GM18951 (cell line): ENCODE data around the gene KREMEN2.
"Not testable (repeated sequence)": the region's sequence is repeated elsewhere in the genome, so short reads cannot be mapped to it uniquely, and the experiment has no call there.

Source experiments
- POLR2A ChIP-seq: IDR thresholded peaks from 4 replicates; pipeline ENCODE4 v1.6.1; 2011; ENCODE audit warnings: mild to moderate bottlenecking; ENCODE audit not compliant: insufficient read length, insufficient read depth; ENCODE audit errors: extremely low read depth
- in situ Hi-C: fragments of 300-500 bp; cut with MboI; formaldehyde crosslinking; loops from one replicate; pipeline ENCODE4 v1.12.0; 2022; ENCODE audit warnings: low sequenced_read_pairs, mixed read lengths, inconsistent platforms; ENCODE audit not compliant: unreplicated experiment

The KREMEN2 gene, protein sequence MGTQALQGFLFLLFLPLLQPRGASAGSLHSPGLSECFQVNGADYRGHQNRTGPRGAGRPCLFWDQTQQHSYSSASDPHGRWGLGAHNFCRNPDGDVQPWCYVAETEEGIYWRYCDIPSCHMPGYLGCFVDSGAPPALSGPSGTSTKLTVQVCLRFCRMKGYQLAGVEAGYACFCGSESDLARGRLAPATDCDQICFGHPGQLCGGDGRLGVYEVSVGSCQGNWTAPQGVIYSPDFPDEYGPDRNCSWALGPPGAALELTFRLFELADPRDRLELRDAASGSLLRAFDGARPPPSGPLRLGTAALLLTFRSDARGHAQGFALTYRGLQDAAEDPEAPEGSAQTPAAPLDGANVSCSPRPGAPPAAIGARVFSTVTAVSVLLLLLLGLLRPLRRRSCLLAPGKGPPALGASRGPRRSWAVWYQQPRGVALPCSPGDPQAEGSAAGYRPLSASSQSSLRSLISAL

GRCh38 chr16:2963723-2964474 is at the start of gene KREMEN2:
Gene KREMEN2 (plus strand): TSS chr16:2964275. CDS start chr16:2964521, 246 bp downstream.
- TF ChIP-seq POLR2A = peak; percentile 34
- in situ Hi-C loops = no loop called here

DNA sequence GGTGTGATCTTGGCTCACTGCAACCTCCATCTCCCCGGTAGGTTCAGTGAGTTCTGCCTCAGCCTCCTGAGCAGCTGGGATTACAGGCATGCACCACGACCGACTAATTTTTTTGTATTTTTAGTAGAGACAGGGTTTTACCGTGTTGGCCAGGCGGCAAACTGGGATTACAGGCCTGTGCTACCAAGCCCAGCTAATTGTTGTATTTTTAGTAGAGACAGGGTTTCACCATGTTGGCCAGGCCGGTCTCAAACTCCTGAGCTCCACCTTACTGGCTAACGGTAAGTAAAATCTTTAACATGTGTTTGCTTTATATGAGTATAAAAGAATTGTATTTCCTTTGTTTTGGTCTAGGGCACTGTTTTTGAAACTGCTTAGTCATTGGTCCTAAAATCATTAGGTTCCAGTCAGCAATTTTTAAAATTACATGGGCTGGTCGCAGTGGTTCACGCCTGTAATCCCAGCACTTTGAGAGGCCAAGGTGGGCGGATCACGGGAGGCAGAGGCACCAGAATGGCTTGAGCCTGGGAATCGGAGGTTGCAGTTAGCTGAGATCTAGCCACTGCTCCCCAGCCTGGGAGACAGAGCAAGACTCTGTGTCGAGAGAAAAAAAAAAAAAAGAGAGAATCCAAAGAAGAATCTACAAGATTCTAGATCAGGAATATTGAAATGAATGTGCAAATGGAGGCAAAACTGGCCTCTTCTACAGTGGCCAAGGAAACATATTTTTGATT is 48.7 kb upstream of the KREMEN2 start:
- in situ Hi-C loops = loop anchor here (5.0 kb wide), 1 partner anchor 43 kb away; no protein-coding TSS in a partner anchor
- TF ChIP-seq POLR2A = no peak

DNA sequence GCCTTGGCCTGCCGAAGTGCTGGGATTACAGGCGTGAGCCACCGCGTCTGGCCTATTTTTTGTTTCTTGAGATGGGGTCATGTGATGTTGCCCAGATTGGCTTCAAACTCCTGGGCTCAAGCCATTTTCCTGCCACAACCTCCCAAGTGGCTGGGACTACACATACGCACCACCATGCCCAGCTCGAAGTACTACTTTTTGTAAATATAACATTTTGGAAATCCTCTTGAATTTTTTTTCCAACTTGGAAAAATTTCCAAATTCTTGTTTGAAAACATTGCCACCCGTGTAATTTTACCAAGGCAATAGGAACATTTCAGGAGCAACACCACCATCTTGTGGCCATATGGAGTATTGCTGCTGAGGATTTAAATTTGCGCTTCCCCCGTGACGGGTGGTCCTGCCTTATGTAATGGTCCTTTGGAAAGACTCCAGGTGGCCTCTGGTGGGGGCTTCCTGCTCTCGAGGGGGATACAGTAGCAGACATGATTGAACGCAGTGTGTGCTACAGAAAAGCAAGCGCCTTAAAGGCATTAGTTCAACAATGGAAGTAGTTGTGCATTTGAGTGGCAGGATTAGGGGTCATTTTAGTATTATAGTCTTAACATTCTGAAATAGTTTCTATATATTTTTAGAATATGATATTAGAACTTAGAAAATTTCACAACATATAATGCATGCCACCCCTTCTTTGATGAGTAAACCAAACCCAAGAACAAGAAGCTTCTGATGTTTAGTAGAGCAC is 44.4 kb upstream of the KREMEN2 start:
- no peak for TF ChIP-seq POLR2A
- in situ Hi-C loops = loop anchor here (5.0 kb wide), 1 partner anchor 47 kb away; no protein-coding TSS in a partner anchor

- no peak for TF ChIP-seq POLR2A
- in situ Hi-C loops = no loop called here
These were observed 40.6 kb upstream of the KREMEN2 start for GRCh38 chr16:2923481-2923880.

DNA sequence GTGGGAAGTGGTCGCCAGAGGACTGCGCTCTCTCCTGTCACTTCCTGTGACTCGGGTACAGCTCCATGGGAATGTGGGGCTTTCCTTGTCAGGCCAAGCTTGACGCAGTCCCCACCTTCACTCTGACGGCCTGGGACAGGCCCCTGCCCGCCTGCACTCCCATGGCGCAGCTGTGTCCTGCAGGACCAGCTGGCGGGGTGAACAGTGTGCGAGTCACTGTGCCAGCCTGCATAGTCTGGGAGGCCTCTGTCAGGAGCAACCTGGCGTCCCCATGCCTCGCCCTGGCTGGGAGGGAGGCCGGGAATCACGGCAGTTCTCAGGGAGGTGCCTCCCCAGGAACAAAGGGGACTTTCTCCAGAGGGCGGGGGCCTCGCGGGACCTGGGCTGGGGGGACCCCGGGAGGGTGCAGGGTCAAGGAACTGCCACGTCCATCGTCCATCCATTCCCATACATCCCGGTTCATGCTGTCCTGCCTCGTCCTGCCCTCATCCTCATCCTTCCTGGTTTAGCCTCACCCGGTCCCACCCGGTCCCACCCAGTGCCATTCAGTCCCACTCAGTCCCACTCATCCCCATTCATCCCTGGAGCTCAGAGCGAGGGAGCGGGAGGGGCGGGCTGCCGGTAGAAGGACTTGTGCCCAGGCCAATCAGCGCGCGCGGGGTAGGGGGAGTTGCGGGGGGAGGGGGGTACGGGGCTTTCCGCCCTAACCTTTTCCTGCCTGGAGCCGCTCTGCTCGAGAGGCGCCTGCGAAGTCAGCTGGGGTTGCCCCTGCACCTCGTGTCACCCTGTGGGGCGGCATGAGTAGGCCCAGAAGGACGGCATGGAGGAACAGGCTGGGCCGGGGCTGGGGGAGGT is 38.9 kb upstream of the KREMEN2 start:
- in situ Hi-C loops = no loop called here

DNA sequence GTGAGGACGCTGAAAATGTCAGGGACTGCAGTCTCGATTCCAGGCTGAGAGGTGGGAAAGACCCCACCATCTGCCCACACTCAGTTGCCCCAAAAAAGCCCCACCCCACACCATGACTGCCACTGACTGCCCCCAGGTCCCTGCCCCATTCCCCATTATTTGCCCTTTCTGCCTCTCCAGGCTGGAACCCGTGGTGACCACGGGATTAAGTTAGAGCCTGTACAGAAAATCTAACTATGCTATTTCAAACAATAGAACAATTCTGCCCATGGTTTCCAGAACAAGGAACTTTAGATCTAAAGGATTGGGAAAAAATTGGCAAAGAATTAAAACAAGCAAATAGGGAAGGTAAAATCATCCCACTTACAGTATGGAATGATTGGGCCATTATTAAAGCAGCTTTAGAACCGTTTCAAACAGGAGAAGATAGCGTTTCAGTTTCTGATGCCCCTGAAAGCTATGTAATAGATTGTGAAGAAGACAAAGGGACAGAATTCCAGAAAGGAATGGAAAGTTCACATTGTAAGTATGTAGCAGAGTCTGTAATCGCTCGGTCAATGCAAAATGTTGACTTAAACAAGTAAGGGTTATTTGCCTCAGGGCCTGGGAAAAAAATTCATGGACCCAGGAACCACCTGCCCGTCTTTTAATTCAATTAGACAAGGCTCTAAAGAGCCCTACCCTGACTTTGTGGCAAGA is 38.0 kb upstream of the KREMEN2 start:
- in situ Hi-C loops = no loop called here
- no peak for TF ChIP-seq POLR2A

More for the DNA sequence above, 38.9 kb upstream of the KREMEN2 start:
- TF ChIP-seq POLR2A = no peak

DNA sequence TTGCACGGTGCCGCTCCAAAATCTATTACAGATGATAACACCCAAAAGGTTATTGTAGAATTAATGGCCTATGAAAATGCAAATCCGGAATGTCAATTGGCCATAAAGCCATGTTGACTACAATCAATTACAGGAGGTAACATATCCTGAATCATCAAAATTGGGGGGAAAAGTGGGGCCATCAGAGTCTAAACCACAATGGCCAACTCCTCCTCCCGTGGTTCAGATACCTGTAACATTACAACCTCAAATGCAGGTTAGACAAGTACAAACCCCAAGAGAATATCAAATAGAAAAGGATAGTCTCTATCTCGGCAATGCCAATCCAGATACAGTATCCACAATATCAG is 37.5 kb upstream of the KREMEN2 start:
- in situ Hi-C loops = no loop called here
- no peak for TF ChIP-seq POLR2A

DNA sequence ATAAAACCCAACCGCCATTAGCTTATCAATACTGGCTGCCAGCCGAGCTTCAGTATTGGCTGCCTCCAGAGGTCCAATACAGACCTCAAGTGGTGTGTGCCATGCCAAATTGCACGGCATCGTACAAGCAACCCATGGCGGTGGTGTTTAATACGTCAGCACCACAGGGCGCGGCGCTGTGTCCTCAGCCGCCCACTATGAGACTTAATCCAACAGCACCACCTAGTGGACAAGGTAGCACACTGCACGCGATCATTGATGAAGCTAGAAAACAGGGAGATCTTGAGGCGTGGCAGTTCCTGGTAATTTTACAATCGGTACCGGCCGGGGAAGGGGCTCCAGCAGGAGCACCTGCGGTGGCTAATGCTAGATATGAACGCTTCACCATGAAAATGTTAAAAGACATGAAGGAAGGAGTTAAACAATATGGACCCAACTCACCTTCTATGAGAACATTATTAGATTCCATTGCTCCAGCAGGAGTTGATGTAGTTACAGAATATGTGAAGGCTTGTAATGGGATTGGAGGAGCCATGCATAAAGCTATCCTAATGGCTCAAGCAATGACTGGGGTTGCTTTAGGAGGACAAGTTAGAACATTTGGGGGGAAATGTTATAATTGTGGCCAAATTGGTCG is 36.9 kb upstream of the KREMEN2 start:
- in situ Hi-C loops = no loop called here
- no peak for TF ChIP-seq POLR2A

DNA sequence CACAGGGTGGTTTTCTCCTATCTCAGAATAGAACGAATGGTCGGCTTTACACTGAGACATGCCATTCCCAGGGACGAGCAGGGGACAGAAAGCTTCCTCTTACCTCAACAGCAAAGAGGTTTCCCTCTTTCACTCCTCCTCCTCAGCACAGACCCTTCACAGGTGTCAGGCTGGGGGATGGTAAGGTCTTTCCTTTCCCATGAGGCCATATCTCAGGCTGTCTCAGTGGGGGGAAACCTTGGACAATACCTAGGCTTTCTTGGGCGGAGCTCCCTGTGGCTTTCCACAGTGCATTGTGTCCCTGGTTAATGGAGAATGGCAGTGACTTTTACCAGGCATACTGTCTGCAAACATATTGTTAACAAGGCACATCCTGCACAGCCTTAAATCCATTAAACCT is 35.9 kb upstream of the KREMEN2 start:
- in situ Hi-C loops = not testable (repeated sequence)

GRCh38 chr16:2928796-2929195 is 35.3 kb upstream of the KREMEN2 start:
- in situ Hi-C loops = no loop called here
- TF ChIP-seq POLR2A = no peak

- in situ Hi-C loops = no loop called here
- no peak for TF ChIP-seq POLR2A
These were observed 34.4 kb upstream of the KREMEN2 start for GRCh38 chr16:2929693-2930092.

DNA sequence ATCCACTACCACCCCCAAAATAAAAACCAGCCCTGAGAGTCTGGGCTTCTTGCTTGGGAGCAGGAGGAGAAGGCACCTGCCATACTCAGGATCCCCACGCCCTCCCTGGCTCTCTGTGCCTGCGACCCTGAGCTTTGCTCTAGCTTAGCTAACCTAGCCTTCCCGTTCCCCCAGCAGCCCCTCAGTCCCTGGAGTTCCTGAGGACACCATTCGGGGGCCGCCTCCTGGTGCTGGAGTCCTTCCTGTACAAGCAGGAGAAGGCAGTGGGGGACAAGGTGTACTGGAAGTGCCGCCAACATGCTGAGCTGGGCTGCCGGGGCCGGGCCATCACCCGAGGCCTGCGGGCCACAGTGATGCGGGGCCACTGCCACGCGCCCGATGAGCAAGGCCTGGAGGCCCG is 33.8 kb upstream of the KREMEN2 start:
- in situ Hi-C loops = no loop called here
- TF ChIP-seq POLR2A = no peak

GRCh38 chr16:2931231-2931914 is 32.7 kb upstream of the KREMEN2 start:
- in situ Hi-C loops = not testable (repeated sequence)
